Stimulated activated CD4-positive, alpha-beta T cell treated with anti-CD3 and anti-CD28 coated beads, Interleukin-2, amount 100 ng/mL, for 4 hours (primary cell): ENCODE results near the gene APPBP2.
"Not testable (repeated sequence)": the region's sequence is repeated elsewhere in the genome, so short reads cannot be mapped to it uniquely, and the experiment has no call there.

Experiments used
- DNase-seq: peaks from one replicate; pipeline ENCODE4 v3.0.0-alpha.2; 2020; ENCODE audit warnings: low read depth

Gene APPBP2

DNA sequence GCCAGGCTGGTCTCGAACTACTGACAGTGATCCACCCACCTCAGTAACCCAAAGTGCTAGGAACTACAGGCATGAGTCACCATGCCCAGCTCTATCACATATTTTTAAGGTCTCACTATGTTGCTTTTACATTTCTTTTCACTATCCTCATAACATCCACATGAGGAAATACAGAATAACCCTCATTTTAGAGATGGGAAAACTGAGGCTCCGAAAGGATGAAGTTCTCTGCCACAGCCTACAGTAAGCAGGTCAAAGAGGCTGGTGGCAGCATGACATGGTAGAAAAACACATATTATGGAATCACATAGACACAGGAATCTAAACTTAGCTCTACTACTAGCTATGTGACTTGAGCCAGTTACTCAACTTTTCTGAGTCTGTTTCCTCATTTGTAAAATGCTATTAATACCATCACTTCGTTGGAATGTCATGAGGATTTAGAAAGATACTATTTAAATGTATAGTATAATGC lies 32.2 kb downstream of the APPBP2 start:
- no peak for DNase-seq

DNA sequence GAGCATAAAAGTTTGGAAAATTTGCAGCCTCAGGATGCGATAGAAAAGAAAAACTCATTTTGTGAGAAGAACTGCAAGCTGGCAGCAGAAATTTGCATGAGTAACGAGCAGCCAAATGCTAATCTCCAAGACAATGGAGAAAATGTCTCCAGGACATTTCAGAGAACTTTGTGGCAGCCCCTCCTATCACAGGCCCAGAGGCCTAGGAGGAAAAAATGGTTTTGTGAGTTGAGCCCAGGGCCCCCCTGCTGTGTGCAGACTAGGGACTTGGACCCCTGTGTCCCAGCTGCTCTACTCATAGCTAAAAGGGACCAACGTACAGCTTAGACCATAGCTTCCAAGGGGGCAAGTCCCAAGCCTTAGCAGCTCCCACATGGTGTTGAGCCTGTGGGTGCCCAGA lies 34.3 kb downstream of the APPBP2 start:
- DNase-seq, result no peak

GRCh38 chr17:60490594-60490993 lies 35.4 kb downstream of the APPBP2 start:
- DNase-seq, result not testable (repeated sequence)

DNA sequence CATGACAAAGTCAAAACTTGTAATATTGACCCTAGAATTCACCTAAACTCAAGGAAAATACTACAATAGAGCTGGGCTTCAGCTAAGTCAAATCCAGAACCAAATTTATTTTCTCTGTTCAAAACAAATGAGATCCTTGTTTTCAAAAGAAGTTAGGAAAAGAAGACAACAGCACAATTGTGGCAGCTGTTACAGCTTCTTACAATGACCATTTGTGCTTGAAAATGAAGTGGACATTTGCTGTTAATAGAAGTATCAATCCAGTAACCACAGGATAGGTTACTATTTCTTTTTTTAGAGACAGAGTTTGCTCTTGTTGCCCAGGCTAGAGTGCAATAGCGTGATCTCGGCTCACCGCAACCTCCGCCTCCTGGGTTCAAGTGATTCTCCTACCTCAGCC lies 44.4 kb downstream of the APPBP2 start:
- DNase-seq, result no peak

GRCh38 chr17:60473788-60474187 lies 52.3 kb downstream of the APPBP2 start:
- no peak for DNase-seq

GRCh38 chr17:60472449-60472848 lies 53.6 kb downstream of the APPBP2 start:
- no peak for DNase-seq

GRCh38 chr17:60471451-60471850 lies 54.6 kb downstream of the APPBP2 start:
- no peak for DNase-seq

DNA sequence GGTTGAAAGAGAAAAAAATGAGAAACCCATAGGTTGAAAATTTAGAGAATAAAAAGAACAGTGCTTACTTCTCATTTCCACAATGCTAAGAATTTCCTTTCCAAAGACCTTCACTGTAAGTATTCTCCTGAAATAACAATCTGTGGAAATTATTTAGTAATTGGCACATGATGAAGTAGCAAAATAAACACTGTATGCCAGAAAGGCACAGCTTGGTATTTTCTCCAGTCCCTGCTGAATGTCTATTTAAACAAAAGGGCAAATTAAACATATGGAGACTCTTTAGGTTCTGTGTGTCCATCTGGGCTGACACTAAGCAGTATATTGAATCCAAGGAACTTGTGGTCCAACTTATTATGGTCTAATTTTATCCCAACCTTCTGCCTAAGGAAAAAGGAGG lies 57.7 kb downstream of the APPBP2 start:
- DNase-seq, result no peak

GRCh38 chr17:60464343-60464742 lies 61.7 kb downstream of the APPBP2 start:
- DNase-seq, result no peak

DNA sequence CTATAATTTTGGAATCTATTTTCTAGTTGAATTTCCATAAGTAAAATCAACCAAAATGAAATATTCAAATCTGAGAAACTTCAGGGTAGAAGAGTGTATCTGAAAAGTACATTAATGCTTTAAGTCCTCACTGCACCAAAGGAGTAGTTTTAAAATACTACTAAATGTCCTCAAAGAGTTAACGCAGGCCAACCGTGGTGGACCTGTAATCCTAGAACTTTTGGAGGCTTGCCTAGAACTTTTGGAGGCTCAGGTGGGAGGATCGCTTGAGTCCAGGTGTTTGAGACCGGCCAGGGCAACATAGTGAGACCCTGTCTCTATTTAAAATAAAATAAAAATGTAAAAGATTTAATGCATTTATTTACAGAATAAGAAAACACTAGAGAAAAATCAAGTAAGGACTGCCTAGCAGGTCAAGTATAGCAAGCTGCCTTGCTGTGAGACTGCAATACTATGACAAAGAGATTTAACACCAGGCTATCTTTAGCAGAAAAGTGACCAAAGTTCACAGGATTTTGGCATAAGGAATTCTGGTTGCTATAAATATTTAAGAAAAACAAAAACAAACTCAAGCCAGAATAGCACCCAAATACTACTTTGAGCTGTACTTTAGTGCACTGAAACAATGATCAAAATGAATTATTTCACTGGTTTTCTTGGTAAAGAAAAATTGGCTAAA lies 62.7 kb downstream of the APPBP2 start:
- no peak for DNase-seq

- DNase-seq, result no peak
Measured at GRCh38 chr17:60461584-60461983, 64.5 kb downstream of the APPBP2 start.

DNA sequence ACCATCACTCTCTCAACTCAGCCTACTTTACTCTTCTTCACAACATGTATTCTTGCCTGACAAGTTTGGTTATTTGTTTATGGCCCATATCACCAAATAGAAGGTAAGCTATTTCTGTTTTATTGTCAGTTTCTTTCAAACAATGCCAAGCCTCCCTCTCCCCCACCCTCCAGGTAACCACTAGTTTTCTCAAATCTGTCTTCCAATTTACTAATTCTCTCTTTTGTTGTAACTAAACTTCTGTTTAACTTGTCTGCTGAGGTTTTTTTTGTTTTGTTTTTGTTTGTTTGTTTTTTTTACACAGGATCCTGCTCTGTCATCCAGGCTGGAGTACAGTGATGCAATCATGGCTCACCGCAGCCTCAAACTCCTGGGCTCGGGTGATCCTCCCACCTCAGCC lies 68.9 kb downstream of the APPBP2 start:
- no peak for DNase-seq

GRCh38 chr17:60455378-60455777 lies 70.7 kb downstream of the APPBP2 start:
- no peak for DNase-seq

- no peak for DNase-seq
Measured at GRCh38 chr17:60451965-60452364, 74.1 kb downstream of the APPBP2 start.

GRCh38 chr17:60451071-60451470 lies 75.0 kb downstream of the APPBP2 start:
- no peak for DNase-seq

DNA sequence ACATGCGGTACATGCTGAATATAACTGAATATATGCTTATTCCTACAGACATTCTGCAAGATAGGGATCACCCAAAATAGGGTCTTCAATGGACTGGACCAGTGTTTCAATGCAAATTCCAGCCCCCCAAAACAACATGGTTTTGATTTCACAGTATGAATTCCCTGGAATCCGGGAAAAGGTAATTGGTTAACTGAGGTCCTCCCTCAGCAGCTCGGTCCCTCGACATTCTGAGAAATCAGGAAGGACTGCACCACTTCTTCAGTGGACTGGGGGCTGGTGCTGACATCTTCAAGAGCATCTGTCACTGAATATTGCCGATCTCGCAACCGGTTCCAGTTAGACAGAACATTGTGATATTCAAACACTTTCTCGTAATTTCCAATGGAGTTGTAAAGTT lies 78.7 kb downstream of the APPBP2 start:
- DNase-seq, result no peak

GRCh38 chr17:60445144-60445543 lies 80.9 kb downstream of the APPBP2 start:
- DNase-seq, result no peak

- DNase-seq, result no peak
Measured at GRCh38 chr17:60443713-60444112, 82.3 kb downstream of the APPBP2 start.

GRCh38 chr17:60442271-60443173 lies 83.5 kb downstream of the APPBP2 start:
- no peak for DNase-seq

DNA sequence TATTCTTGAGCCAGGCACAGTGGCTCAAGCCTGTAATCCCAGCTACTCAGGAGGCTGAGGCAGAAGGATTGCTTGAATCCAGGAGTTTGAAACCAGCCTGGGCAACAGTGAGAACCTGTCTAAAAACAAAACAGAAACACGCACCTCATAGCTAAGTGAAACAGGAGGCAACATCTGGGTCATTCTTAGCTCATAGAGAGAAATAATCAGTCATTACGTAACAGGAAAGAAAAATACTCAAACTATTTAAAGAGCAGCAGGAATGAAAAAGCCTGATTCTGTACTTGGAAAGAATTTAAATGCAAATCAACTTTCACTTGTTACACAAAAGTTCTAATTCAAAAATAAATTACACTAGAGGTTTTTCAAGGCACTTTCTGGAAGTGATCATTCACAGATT lies 86.5 kb downstream of the APPBP2 start:
- DNase-seq, result no peak

- no peak for DNase-seq
Measured at GRCh38 chr17:60436676-60437075, 89.4 kb downstream of the APPBP2 start.

DNA sequence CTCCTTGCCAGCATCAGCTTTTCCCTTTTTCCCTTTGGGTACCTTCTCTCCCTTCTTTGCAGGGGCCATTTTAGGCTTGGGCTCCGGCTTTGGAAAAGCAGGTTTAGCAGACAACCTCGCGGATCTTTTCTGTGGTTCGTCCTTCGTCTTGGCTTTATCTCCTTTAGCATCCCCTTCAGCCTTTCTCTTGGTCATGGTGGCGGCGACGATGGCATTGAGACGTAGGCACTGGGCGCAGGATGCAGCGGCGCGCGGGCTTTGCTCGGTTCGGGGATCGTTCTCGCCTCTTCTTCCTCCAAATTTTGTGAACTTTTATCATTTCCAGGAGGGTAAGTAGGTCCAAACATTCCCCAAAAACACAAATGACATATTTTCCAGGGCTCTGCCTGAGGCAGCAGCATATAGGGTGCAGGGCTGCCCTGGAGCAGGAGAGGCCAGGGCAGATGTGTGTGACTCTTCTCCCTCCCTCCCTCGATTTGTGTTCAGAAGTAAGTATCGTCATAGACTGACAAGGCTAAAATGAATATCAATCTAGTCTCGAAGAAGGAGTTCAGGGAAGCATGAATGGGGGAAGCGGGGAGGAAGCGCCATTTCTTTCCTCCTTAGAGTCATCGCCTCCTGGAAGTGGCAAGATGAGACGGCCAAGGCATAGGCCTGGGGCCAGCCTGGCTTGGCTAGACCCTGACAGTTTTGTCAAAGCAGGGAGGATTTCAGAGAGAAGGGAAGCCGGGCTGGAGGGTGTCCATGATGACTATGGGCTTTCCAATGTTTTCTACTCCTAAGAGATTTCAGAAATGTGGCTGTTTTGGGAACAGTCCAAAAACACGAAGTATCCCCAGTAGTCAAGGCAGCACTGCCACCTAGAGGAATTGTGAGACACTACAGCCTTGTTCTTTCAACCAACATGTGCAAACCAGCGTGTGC lies 90.5 kb downstream of the APPBP2 start:
- DNase-seq, result peak; percentile 44
